HG03064 (cell line): ENCODE data around the gene ITGAE.

Experiments used
- ATAC-seq: cut with Tn5 transposase; IDR thresholded peaks from one replicate; pipeline ENCODE4 v1.9.1; 2021; ENCODE audit warnings: low read depth; ENCODE audit not compliant: unreplicated experiment

Gene ITGAE

GRCh38 chr17:3762922-3763776, 37.8 kb downstream of the ITGAE start:
- ATAC-seq: no peak

GRCh38 chr17:3761918-3762380, 39.0 kb downstream of the ITGAE start:
- no peak for ATAC-seq

GRCh38 chr17:3761036-3761917, 39.7 kb downstream of the ITGAE start:
- ATAC-seq: no peak

- ATAC-seq: no peak
These were observed 41.3 kb downstream of the ITGAE start for GRCh38 chr17:3759597-3760216.

- ATAC-seq: no peak
These were observed 45.5 kb downstream of the ITGAE start for GRCh38 chr17:3755335-3756030.

GRCh38 chr17:3754458-3755334, 46.3 kb downstream of the ITGAE start:
- ATAC-seq: no peak

GRCh38 chr17:3754066-3754457, 46.9 kb downstream of the ITGAE start:
- ATAC-seq: no peak

GRCh38 chr17:3753624-3754023, 47.4 kb downstream of the ITGAE start:
- ATAC-seq: no peak

- ATAC-seq: no peak
These were observed 49.2 kb downstream of the ITGAE start for GRCh38 chr17:3751836-3752235.

GRCh38 chr17:3750926-3751325, 50.1 kb downstream of the ITGAE start:
- ATAC-seq: no peak

- no peak for ATAC-seq
These were observed 50.7 kb downstream of the ITGAE start for GRCh38 chr17:3750296-3750695.

- no peak for ATAC-seq
These were observed 52.4 kb downstream of the ITGAE start for GRCh38 chr17:3748576-3748975.

- no peak for ATAC-seq
These were observed 53.2 kb downstream of the ITGAE start for GRCh38 chr17:3747805-3748204.

GRCh38 chr17:3745071-3745470, 55.9 kb downstream of the ITGAE start:
- ATAC-seq: no peak

GRCh38 chr17:3744014-3744413, 57.0 kb downstream of the ITGAE start:
- no peak for ATAC-seq

GRCh38 chr17:3740611-3741073, 60.3 kb downstream of the ITGAE start:
- no peak for ATAC-seq

- ATAC-seq: no peak
These were observed 61.4 kb downstream of the ITGAE start for GRCh38 chr17:3739422-3740124.

GRCh38 chr17:3738562-3739295, 62.3 kb downstream of the ITGAE start:
- no peak for ATAC-seq
